Panc1 (cell line): Measurements from ENCODE around the gene SLC4A1AP. TPM values are rescaled to one million over a fixed set of nuclear protein-coding genes. Genes with fewer than 3 reads are reported as not detected.

Source experiments
- ATAC-seq: fragments of 200-7000 bp; cut with Tn5 transposase; 2 replicates; pipeline ENCODE4 v1.9.1; 2020; ENCODE audit warnings: mild to moderate bottlenecking, moderate library complexity
- BruUV-seq: library from RNA; stranded (reverse); fragments of 400-500 nt; replicated peaks from 2 replicates; lab custom pipeline; 2021; lab: Mats Ljungman, UMichigan
- CTCF ChIA-PET: fragments of 300-600 bp; sonication (Branson Sonifier 250); formaldehyde crosslinking; loops from one replicate; lab custom pipeline; 2022; ENCODE audit warnings: antibody characterized with exemption; lab: Charles Lee
- POLR2A ChIA-PET: fragments of 300-600 bp; sonication (Branson Sonifier 250); formaldehyde crosslinking; loops from one replicate; lab custom pipeline; 2022; ENCODE audit warnings: antibody characterized with exemption; lab: Charles Lee
- DNase-seq: peaks from one replicate; pipeline ENCODE4 v3.0.0-alpha.2; 2010; ENCODE audit warnings: low read depth, low spot score
- H3K27ac ChIP-seq: 2 replicates; pipeline ENCODE4 v1.5.1; 2011; ENCODE audit warnings: mild to moderate bottlenecking, low read length, inconsistent platforms
- H3K27me3 ChIP-seq: fragments of 200-500 bp; sonication (Bioruptor generic); 2 replicates; pipeline ENCODE4 v1.6.0; 2014; ENCODE audit warnings: low read length, inconsistent platforms; ENCODE audit not compliant: control insufficient read depth, insufficient read depth
- H3K36me3 ChIP-seq: fragments of 200-500 bp; sonication (Bioruptor generic); 2 replicates; pipeline ENCODE4 v1.5.1; 2014; ENCODE audit warnings: inconsistent platforms, mild to moderate bottlenecking, low read length, moderate library complexity; ENCODE audit not compliant: control insufficient read depth, insufficient read depth
- H3K4me1 ChIP-seq: 2 replicates; pipeline ENCODE4 v1.5.1; 2011; ENCODE audit warnings: inconsistent platforms, mild to moderate bottlenecking, low read length, moderate library complexity; ENCODE audit not compliant: control insufficient read depth, insufficient read depth
- H3K4me3 ChIP-seq, 2 experiments: 2 replicates each; pipeline ENCODE4 v1.5.1; 2011 to 2012; ENCODE audit warnings: low read depth in 2 of 2, low read length in 2 of 2, mild to moderate bottlenecking in 2 of 2, inconsistent platforms in 1 of 2, moderate library complexity in 1 of 2
- H3K9me3 ChIP-seq: fragments of 200-500 bp; sonication (Bioruptor generic); 2 replicates; pipeline ENCODE4 v1.5.1; 2014; ENCODE audit warnings: low read depth, mild to moderate bottlenecking, inconsistent platforms, low read length, moderate library complexity; ENCODE audit not compliant: control insufficient read depth, insufficient read depth
- CTCF ChIP-seq: fragments of 450-650 bp; IDR thresholded peaks from 2 replicates; pipeline ENCODE4 v1.5.1; 2017; ENCODE audit warnings: mild to moderate bottlenecking
- POLR2AphosphoS5 ChIP-seq: IDR thresholded peaks from 2 replicates; pipeline ENCODE4 v1.6.1; 2012; ENCODE audit warnings: mild to moderate bottlenecking, low read depth, low read length, moderate library complexity
- REST ChIP-seq, 2 experiments: IDR thresholded peaks; 2 replicates each; pipeline ENCODE4 v1.6.1; 2011 to 2012; ENCODE audit warnings: low read depth in 2 of 2, control low read depth in 1 of 2, low read length in 1 of 2, mild to moderate bottlenecking in 1 of 2, moderate library complexity in 1 of 2; ENCODE audit not compliant: insufficient read depth in 1 of 2
- SIN3A ChIP-seq: IDR thresholded peaks from 2 replicates; pipeline ENCODE4 v1.6.1; 2012; ENCODE audit warnings: low read depth, mild to moderate bottlenecking, low read length, moderate library complexity, borderline replicate concordance; ENCODE audit not compliant: insufficient read depth
- TCF7L2 ChIP-seq: IDR thresholded peaks from 2 replicates; pipeline ENCODE4 v1.6.1; 2011; ENCODE audit warnings: mild to moderate bottlenecking, low read depth, low read length, inconsistent platforms
- in situ Hi-C: cut with HindIII; loops from 2 replicates; pipeline ENCODE4 v1.10.0; 2016; ENCODE audit warnings: low sequenced_read_pairs, low pct_unique_long_range_greater_than_20kb
- intact Hi-C: fragments of 100-400 bp; cut with micrococcal nuclease; formaldehyde crosslinking; loops from one replicate; pipeline ENCODE4 v1.10.0; 2022; ENCODE audit not compliant: unreplicated experiment
- total RNA-seq: library from RNA; stranded (reverse); gene quantifications from one replicate; pipeline ENCODE4 v1.2.1, GENCODE V29; 2021; ENCODE audit not compliant: unreplicated experiment

The SLC4A1AP gene
- total RNA-seq, 1 experiment from 2014 or later: 22.2 TPM

GRCh38 chr2:27638037-27638637, 25.6 kb upstream of the SLC4A1AP start:
- TF ChIP-seq TCF7L2 (no peak), POLR2AphosphoS5 (no peak), REST (IDR thresholded peaks at IDR 0.05; ENCODE audit: insufficient read depth in 1 of 2, low read depth in 2 of 2, low read length in 1 of 2) (no peak), CTCF (no peak), SIN3A (no peak)
- no peak for DNase-seq
- peaks cover 17% of the 10 kb centered on the region for H3K36me3 ChIP-seq

GRCh38 chr2:27638709-27639108, 25.0 kb upstream of the SLC4A1AP start:
- no peak overlapping the region for H3K4me3 ChIP-seq
- H3K4me1 ChIP-seq: no peaks in the 10 kb centered on the region
- POLR2A ChIA-PET: no interaction called here
- H3K27ac ChIP-seq: no peak overlapping the region
- BruUV-seq: no TSS peak
- CTCF ChIA-PET: no interaction called here
- intact Hi-C loops (no loop called here), in situ Hi-C loops (no loop called here)
- H3K9me3 ChIP-seq: no peaks in the 10 kb centered on the region
- no peak for ATAC-seq
- no peak for DNase-seq
- peaks cover 19% of the 10 kb centered on the region for H3K36me3 ChIP-seq
- TF ChIP-seq SIN3A: no peak
- no peak for TF ChIP-seq POLR2AphosphoS5
- no peak for TF ChIP-seq CTCF
- no peak for TF ChIP-seq REST (IDR thresholded peaks at IDR 0.05; ENCODE audit: insufficient read depth in 1 of 2, low read depth in 2 of 2, low read length in 1 of 2)
- TF ChIP-seq TCF7L2: no peak
- no peaks in the 10 kb centered on the region for H3K27me3 ChIP-seq

More at GRCh38 chr2:27638037-27638637, 25.6 kb upstream of the SLC4A1AP start:
- Histone ChIP-seq H3K4me1 (no peaks in the 10 kb centered on the region), H3K27me3 (no peaks in the 10 kb centered on the region), H3K9me3 (no peaks in the 10 kb centered on the region), H3K4me3 (no peak overlapping the region), H3K27ac (no peak overlapping the region)
- ChIA-PET POLR2A (no interaction called here), CTCF (no interaction called here)
- no TSS peak for BruUV-seq
- in situ Hi-C loops (no loop called here), intact Hi-C loops (no loop called here)
- no peak for ATAC-seq
